H9 (cell line): ENCODE data around the gene IGFBP7. TPM values are rescaled to one million over a fixed set of nuclear protein-coding genes. Genes with fewer than 3 reads are reported as not detected.

Experiments used
- DNase-seq: peaks from one replicate; pipeline ENCODE4 v3.0.0-alpha.2; 2017
- H2AFZ ChIP-seq: one replicate; pipeline ENCODE4 v1.6.1; 2013; ENCODE audit warnings: mild to moderate bottlenecking, low read length, control low read depth, moderate library complexity
- H2AK5ac ChIP-seq: 2 replicates; pipeline ENCODE4 v1.6.1; 2013; ENCODE audit warnings: low read length, control low read depth, mixed read lengths; ENCODE audit not compliant: insufficient read length
- H2BK120ac ChIP-seq: one replicate; pipeline ENCODE4 v1.6.1; 2013; ENCODE audit warnings: low read depth, mild to moderate bottlenecking, low read length, control low read depth, inconsistent platforms; ENCODE audit not compliant: poor library complexity, severe bottlenecking
- H2BK12ac ChIP-seq: 2 replicates; pipeline ENCODE4 v1.6.1; 2013; ENCODE audit warnings: low read length, control low read depth, mixed read lengths, low read depth; ENCODE audit not compliant: insufficient read length
- H2BK15ac ChIP-seq: 2 replicates; pipeline ENCODE4 v1.6.1; 2013; ENCODE audit warnings: low read depth, low read length, control low read depth
- H2BK20ac ChIP-seq: one replicate; pipeline ENCODE4 v1.6.1; 2013; ENCODE audit warnings: low read depth, mild to moderate bottlenecking, low read length, control low read depth, inconsistent platforms; ENCODE audit not compliant: poor library complexity, severe bottlenecking
- H2BK5ac ChIP-seq: 2 replicates; pipeline ENCODE4 v1.6.1; 2013; ENCODE audit warnings: low read length, control low read depth, mixed read lengths; ENCODE audit not compliant: insufficient read length
- H3K14ac ChIP-seq: 2 replicates; pipeline ENCODE4 v1.6.1; 2013; ENCODE audit warnings: low read length, control low read depth; ENCODE audit not compliant: insufficient read depth
- H3K18ac ChIP-seq: 2 replicates; pipeline ENCODE4 v1.6.1; 2013; ENCODE audit warnings: low read depth, mild to moderate bottlenecking, mixed read lengths, low read length, control low read depth; ENCODE audit not compliant: insufficient read length
- H3K23ac ChIP-seq: 2 replicates; pipeline ENCODE4 v1.6.1; 2013; ENCODE audit warnings: low read length, control low read depth, mixed read lengths, low read depth; ENCODE audit not compliant: insufficient read length
- H3K23me2 ChIP-seq: 2 replicates; pipeline ENCODE4 v1.6.1; 2013; ENCODE audit warnings: low read depth, mild to moderate bottlenecking, mixed read lengths, low read length, control low read depth; ENCODE audit not compliant: insufficient read length, poor library complexity, severe bottlenecking
- H3K27ac ChIP-seq: 2 replicates; pipeline ENCODE4 v1.5.1; 2013; ENCODE audit warnings: low read length, control low read depth, mixed read lengths, low read depth; ENCODE audit not compliant: insufficient read length
- H3K27me3 ChIP-seq: 2 replicates; pipeline ENCODE4 v1.6.1; 2013; ENCODE audit warnings: low read length, control low read depth, inconsistent platforms; ENCODE audit not compliant: insufficient read depth
- H3K4ac ChIP-seq: 2 replicates; pipeline ENCODE4 v1.6.1; 2013; ENCODE audit warnings: low read depth, mild to moderate bottlenecking, control low read depth, inconsistent platforms, low read length, moderate library complexity
- H3K4me1 ChIP-seq: 2 replicates; pipeline ENCODE4 v1.6.1; 2013; ENCODE audit warnings: low read length, control low read depth, inconsistent platforms; ENCODE audit not compliant: insufficient read depth
- H3K4me2 ChIP-seq: 2 replicates; pipeline ENCODE4 v1.6.1; 2013; ENCODE audit warnings: low read length, control low read depth, mixed read lengths; ENCODE audit not compliant: insufficient read length, insufficient read depth
- H3K56ac ChIP-seq: 2 replicates; pipeline ENCODE4 v1.6.1; 2013; ENCODE audit warnings: low read depth, mild to moderate bottlenecking, mixed read lengths, low read length, control low read depth; ENCODE audit not compliant: insufficient read length
- H3K79me1 ChIP-seq: 2 replicates; pipeline ENCODE4 v1.6.1; 2013; ENCODE audit warnings: low read depth, mild to moderate bottlenecking, moderate library complexity, low read length, control low read depth, inconsistent platforms; ENCODE audit not compliant: insufficient read depth, poor library complexity, severe bottlenecking
- H3K79me2 ChIP-seq: 2 replicates; pipeline ENCODE4 v1.6.1; 2013; ENCODE audit warnings: low read length, control low read depth, inconsistent platforms; ENCODE audit not compliant: insufficient read depth
- H3K9ac ChIP-seq: 2 replicates; pipeline ENCODE4 v1.6.1; 2013; ENCODE audit warnings: low read length, control low read depth, mixed read lengths; ENCODE audit not compliant: insufficient read length; ENCODE audit errors: extremely low read depth
- H3K9me3 ChIP-seq: one replicate; pipeline ENCODE4 v1.6.1; 2013; ENCODE audit warnings: low read depth, low read length, inconsistent platforms; ENCODE audit not compliant: control insufficient read depth
- H3T11ph ChIP-seq: one replicate; pipeline ENCODE4 v1.6.1; 2013; ENCODE audit warnings: mild to moderate bottlenecking, low read length, control low read depth, inconsistent platforms
- H4K20me1 ChIP-seq: one replicate; pipeline ENCODE4 v1.6.1; 2013; ENCODE audit not compliant: control insufficient read depth, insufficient read length, insufficient read depth
- H4K5ac ChIP-seq: 2 replicates; pipeline ENCODE4 v1.6.1; 2013; ENCODE audit warnings: low read depth, mild to moderate bottlenecking, mixed read lengths, low read length, control low read depth; ENCODE audit not compliant: insufficient read length
- H4K8ac ChIP-seq: replicated peaks from 2 replicates; pipeline ENCODE4 v1.6.1; 2013; ENCODE audit warnings: low read length, control low read depth, mixed read lengths, low read depth; ENCODE audit not compliant: insufficient read length
- H4K91ac ChIP-seq: 2 replicates; pipeline ENCODE4 v1.6.1; 2013; ENCODE audit warnings: low read depth, mild to moderate bottlenecking, moderate library complexity, mixed read lengths, low read length, control low read depth; ENCODE audit not compliant: insufficient read length
- H3K27ac Mint-ChIP-seq, 3 experiments: 2 replicates in 2 of 3; 3 replicates in 1 of 3; pipeline ENCODE4 v1.8.0; 2020 to 2021; ENCODE audit warnings: mixed read lengths in 3 of 3, mild to moderate bottlenecking in 1 of 3, moderate library complexity in 1 of 3
- H3K27me3 Mint-ChIP-seq: 2 replicates; pipeline ENCODE4 v1.8.0; 2021; ENCODE audit warnings: low read depth, mild to moderate bottlenecking, moderate library complexity, mixed read lengths
- H3K36me3 Mint-ChIP-seq, 3 experiments: 2 replicates in 2 of 3; 3 replicates in 1 of 3; pipeline ENCODE4 v1.8.0; 2020 to 2021; ENCODE audit warnings: low read depth in 3 of 3, mixed read lengths in 3 of 3; ENCODE audit not compliant: insufficient read depth in 1 of 3
- H3K4me1 Mint-ChIP-seq, 2 experiments: 2 replicates each; pipeline ENCODE4 v1.8.0; 2020; ENCODE audit warnings: mixed read lengths in 2 of 2
- H3K4me3 Mint-ChIP-seq, 2 experiments: 2 replicates in 1 of 2; 3 replicates in 1 of 2; pipeline ENCODE4 v1.8.0; 2020 to 2021; ENCODE audit warnings: mild to moderate bottlenecking in 2 of 2, mixed read lengths in 2 of 2, moderate library complexity in 1 of 2
- H3K9me3 Mint-ChIP-seq, 2 experiments: 2 replicates in 1 of 2; 3 replicates in 1 of 2; pipeline ENCODE4 v1.8.0; 2020; ENCODE audit warnings: mild to moderate bottlenecking in 2 of 2, mixed read lengths in 2 of 2, moderate library complexity in 1 of 2
- CTCF ChIP-seq: fragments of 200-600 bp; sonication (generic); conservative IDR thresholded peaks from 3 replicates; pipeline ENCODE4 v1.8.0; 2021; ENCODE audit warnings: antibody characterized with exemption, mild to moderate bottlenecking
- total RNA-seq: library from RNA; stranded (reverse); gene quantifications from 2 replicates; pipeline ENCODE4 v1.2.1, GENCODE V29; 2021

The IGFBP7 gene
- total RNA-seq, 1 experiment from 2014 or later: 0.37 TPM

- H2AFZ ChIP-seq: no peak overlapping the region
- TF ChIP-seq CTCF: no peak
- no peak for DNase-seq
- H3K4me3 Mint-ChIP-seq: no peak overlapping the region
- H3K23me2 ChIP-seq: no peaks in the 10 kb centered on the region
- no peak overlapping the region for H4K5ac ChIP-seq
- H3K4me1 ChIP-seq: no peaks in the 10 kb centered on the region
- H2AK5ac ChIP-seq: no peak overlapping the region
- H3K79me2 ChIP-seq: no peaks in the 10 kb centered on the region
- no peak overlapping the region for H3K4me2 ChIP-seq
- H3K56ac ChIP-seq: no peak overlapping the region
- H3K79me1 ChIP-seq: no peaks in the 10 kb centered on the region
- H4K8ac ChIP-seq: no peak overlapping the region
- H2BK15ac ChIP-seq: no peak overlapping the region
- H3K27me3 Mint-ChIP-seq: peaks cover 2% of the 10 kb centered on the region; the same call in 1 of the 2 replicates
- peaks cover 26 to 36% of the 10 kb centered on the region in 2 experiments for H3K9me3 Mint-ChIP-seq
- peaks cover 12 to 26% (median 19%) of the 10 kb centered on the region in 3 experiments for H3K36me3 Mint-ChIP-seq
- no peak overlapping the region for H3K27ac Mint-ChIP-seq
- H3K9ac ChIP-seq: no peak overlapping the region
- H3T11ph ChIP-seq: no peak overlapping the region
- no peak overlapping the region for H2BK5ac ChIP-seq
- no peak overlapping the region for H3K23ac ChIP-seq
- H3K27me3 ChIP-seq: no peaks in the 10 kb centered on the region
- H3K9me3 ChIP-seq: peaks cover 10% of the 10 kb centered on the region
- H2BK12ac ChIP-seq: no peak overlapping the region
- no peaks in the 10 kb centered on the region for H3K4me1 Mint-ChIP-seq
- H3K18ac ChIP-seq: no peak overlapping the region
- H2BK20ac ChIP-seq: no peak overlapping the region
- no peaks in the 10 kb centered on the region for H4K20me1 ChIP-seq
- no peak overlapping the region for H3K27ac ChIP-seq
- H2BK120ac ChIP-seq: no peak overlapping the region
- H4K91ac ChIP-seq: no peak overlapping the region
- H3K14ac ChIP-seq: no peak overlapping the region
- H3K4ac ChIP-seq: no peak overlapping the region
Observed at GRCh38 chr4:57125996-57126395, 15.8 kb upstream of the IGFBP7 start.
